Fibroblast of the conjunctiva (primary cell): ENCODE results near the gene ZP3.
"Not testable (repeated sequence)": the region's sequence is repeated elsewhere in the genome, so short reads cannot be mapped to it uniquely, and the experiment has no call there.

Experiments used
- DNase-seq: peaks from one replicate; pipeline ENCODE4 v3.0.0-alpha.2; 2010; ENCODE audit warnings: low read depth

The ZP3 gene

DNA sequence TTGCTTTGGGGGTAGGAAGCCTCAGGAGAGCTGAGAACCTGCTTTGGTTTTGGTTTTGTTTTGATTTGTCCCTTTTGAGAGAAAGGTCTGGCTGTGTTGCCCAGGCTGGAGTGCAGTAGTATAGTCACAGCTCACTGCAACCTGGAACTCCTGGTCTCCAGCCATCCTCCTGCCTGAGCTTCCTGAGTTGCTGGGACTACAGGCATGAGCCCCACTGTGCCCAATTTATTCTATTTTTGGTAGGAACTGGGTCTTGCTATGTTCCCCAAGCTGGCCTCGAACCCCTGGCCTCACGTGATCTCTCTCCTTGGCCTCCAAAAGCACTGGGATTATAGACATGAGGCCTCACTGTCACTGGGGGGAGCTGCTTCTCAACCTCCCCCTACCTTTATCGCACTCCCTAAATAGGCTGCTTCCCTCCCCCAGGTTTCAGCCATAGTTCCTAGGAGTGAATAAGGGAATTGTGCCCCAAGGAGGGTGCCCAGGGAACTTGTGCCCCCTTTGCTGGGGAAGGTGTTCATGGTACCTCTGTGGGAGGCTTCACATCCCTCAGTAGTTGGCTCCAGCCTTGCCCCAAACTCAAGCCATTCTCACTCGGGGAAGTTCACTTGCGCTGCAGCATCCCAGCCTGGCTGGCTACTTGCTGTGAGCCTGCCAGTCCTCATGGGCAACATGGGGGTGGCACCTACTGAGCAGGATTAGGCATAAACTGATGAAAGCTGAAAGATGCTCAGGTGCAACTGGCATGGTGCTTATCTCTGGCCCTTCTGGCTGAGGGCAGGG, 18.1 kb downstream of the ZP3 start:
- not testable (repeated sequence) for DNase-seq

DNA sequence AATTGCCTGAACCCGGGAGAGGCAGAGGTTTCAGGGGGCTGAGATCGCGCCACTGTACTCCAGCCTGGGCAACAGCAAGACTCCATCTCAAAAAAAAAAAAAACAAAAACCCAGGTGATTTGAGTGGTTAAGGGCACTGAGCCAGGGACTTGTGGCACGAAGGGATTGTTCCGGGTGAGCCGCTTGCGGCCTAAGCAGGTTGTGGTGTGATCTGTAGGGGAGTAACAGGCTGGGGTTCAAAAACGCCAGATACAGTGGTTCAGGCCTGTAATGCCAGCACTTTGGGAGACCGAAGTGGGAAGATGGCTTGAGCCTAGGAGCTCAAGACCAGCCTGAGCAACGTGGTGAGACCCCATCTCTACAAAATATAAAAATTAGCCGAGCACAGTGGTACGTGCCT, 19.1 kb downstream of the ZP3 start:
- DNase-seq: not testable (repeated sequence)

DNA sequence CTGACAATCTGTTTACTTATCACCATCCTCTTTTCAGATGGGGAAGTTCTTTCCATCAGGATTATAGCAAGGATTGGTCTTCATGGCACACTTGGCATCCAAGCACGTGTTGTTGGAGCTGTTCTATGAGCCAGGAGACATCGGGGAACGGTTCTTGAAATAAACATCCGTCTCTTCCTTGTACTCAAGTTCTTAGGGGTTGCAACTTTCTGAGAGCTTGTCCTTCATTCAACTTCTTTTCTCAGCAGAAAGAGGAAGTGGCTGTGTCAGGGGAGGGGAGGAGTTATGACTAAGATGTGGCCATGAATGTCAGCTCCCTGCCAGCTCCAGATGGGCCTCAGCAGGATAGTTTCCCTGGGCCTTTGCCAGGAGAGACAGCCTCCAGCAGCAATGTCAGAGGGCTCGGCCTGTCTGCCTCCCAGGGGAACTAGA, 20.8 kb downstream of the ZP3 start:
- peak; percentile 46 for DNase-seq

DNA sequence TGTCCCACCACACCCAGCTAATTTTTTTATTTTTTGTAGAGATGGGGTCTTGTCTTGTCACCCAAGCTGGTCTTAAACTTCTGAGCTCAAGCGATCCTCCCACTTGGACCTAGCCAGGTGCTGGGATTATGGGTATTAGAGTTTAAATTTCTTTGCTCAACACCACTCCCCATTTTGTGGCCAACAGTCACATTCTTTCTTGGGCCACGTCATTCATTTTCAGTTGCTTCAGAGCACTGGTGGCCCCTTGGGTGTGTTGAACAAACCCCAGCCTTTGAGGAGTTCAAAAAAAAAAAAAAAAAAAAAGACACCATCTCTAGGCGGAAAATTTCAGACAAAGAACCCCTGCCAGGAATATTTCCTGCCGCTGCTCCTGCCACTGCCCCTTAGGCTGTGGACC, 32.3 kb downstream of the ZP3 start:
- DNase-seq: not testable (repeated sequence)

DNA sequence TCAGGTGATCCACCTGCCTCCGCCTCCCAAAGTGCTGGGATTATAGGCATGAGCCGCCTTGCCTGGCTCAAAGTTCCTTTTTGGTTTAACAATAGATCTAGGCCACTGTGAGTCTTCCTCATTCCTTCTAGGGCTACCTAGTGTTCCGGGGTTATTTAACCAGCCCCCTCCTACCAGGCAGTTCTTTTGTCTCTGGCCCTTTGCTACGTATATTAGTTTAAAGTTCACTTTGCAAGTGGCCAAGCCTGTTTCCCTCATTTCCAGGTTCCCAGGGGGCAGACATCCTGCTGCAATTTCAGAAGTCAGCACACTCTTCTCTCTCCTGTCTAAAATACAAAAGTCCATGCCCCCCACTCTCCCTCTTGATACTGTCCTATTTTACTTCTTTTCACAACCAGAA, 33.8 kb downstream of the ZP3 start:
- DNase-seq: not testable (repeated sequence)

DNA sequence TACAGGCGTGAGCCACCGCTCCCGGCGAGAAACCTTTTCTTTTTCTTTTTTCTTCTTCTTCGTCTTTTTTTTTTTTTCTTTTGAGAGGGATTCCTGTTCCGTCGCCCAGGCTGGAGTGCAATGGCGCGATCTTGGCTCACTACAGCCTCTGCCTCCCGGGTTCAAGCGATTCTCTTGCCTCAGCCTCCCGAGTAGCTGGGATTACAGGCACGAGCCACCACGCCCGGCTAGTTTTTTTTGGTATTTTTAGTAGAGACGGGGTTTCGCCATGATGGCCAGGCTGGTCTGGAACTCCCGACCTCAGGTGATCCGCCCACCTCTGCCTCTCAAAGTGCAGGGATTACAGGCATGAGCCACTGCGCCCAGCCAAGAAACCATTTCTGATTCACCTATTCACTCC, 36.0 kb downstream of the ZP3 start:
- DNase-seq: not testable (repeated sequence)

DNA sequence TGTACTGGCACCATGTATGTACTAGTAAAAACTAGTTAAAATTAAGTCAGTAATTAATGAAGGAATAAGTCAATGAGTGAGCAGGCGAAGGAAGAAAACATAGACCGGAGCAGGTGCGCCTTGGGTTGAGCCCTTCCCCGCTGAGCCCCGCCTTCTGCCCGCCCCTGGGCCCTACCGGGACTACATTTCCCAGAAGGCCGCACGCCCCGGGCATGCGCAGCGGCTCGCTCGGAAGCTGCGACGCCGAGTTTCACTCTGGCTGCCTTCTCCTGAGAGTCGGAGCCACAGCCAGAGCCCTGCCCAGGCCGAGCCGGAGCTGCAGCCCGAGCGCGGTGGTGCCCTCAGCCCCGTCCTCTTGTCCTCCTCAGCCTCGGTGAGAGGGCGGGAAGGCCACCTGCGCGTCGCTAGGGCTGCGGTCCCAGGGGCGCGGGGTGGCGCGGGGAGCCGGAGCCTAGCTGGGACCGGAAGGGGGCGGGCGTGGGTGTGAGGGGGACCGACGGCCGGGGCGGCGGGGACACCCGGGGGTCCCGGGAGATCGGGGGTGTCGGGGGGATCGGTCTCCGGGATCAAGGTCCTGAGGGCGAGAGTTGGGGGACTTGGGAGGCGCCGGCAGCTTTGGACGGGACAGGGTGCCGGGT, 36.8 kb downstream of the ZP3 start, which contains the start of gene DTX2:
Gene DTX2 (plus strand): TSS at position 246 of the 638 bp plus-strand sequence. CDS start 18,801 bp downstream, outside the sequence.
- DNase-seq: not testable (repeated sequence)

DNA sequence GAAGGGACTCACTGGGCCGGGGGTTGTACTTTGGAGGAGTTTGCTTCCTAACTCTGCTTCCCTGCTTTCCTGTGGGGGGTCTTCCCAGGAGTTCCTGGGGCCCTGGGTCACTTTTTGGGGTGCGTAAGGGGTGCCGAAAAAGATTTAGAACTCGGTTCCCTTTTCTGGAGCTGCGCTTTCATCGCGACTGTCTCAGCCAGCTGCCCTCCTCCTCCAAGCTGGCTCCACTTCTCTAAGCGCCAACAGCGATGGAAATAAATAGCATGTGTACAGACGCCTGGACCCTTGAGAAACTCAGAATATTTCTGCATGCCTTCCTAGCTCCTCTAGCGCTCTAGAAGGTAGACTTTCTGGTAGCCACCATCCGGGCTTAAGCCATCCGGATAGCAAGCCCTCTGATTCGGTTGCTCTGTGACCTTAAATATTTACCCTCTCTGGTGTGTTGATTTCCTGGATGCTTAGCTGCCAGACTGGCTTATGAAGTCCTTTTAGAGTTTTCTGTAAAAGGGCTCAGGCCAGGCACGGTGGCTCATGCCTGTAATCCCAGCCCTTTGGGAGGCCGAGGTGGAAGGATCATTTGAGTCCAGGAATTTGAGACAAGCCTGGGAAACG, 37.6 kb downstream of the ZP3 start:
- not testable (repeated sequence) for DNase-seq

DNA sequence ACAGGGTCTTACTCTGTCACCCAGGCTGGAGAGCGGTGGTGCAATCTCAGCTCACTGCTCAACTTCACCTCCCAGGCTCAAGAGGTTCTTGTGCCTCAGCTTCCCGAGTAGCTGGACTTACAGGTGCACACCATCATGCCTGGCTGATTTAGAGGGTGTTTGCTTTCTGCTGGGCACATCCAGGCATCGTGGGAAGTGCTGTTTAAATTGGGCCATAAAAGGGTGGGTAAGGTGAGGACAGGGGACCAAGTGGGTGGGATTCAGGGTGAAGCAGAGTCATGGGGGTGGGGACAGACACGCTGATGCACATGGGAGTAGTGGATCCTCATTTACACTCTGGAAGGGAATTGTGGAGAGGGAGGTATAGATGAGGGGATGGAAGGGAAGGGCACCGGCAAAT, 40.2 kb downstream of the ZP3 start:
- not testable (repeated sequence) for DNase-seq

DNA sequence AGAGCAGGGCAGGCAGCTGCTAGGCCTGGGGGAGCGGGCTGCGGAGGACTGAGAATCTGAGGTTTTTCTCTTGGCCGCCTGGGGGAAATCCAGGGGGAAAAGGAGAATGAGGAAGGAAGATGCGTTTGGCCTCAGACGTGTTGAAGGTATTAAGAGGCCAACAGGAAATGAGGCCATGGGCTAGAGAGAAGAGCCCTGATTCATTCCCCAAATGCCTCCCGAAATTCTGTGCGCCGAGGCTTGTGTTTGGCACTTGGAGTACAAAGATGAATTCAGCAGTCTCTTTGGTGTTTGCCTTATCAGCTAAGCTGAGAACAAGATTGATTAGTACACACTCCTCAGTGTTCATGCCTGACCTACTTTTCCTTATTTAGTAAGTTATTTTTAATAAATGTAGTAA, 41.2 kb downstream of the ZP3 start:
- DNase-seq: not testable (repeated sequence)

DNA sequence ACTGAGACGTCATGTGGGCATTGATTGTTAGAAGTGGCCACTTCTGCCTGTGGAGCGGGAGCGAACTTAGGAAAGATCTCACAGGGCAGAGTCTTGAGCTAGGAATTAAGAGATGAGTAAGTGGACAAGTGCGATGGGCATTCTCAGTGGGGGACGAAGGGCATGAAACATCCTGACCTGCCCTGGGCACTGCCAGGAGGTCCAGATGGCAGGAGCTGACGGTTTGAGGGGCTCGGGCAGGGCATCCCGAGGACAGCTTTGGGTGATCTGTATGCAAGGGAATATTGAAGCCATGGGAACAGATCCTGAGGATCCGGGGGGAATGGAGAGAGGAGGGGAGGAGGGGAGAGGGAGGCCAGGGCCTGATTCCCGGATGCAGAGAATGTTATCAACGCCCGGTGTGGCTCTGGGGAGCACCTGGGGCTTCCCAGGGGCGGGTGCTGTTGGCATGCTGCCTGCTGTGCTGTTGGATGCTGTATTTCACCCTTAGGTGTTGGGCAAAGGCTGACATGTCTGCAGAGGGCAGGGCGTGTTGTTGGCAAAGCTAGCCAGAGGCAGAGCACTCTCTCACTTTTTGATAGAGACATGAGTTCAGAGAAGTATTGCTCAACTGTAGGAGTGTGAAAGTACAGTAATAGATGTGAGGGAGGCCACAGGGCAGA, 43.1 kb downstream of the ZP3 start:
- not testable (repeated sequence) for DNase-seq

DNA sequence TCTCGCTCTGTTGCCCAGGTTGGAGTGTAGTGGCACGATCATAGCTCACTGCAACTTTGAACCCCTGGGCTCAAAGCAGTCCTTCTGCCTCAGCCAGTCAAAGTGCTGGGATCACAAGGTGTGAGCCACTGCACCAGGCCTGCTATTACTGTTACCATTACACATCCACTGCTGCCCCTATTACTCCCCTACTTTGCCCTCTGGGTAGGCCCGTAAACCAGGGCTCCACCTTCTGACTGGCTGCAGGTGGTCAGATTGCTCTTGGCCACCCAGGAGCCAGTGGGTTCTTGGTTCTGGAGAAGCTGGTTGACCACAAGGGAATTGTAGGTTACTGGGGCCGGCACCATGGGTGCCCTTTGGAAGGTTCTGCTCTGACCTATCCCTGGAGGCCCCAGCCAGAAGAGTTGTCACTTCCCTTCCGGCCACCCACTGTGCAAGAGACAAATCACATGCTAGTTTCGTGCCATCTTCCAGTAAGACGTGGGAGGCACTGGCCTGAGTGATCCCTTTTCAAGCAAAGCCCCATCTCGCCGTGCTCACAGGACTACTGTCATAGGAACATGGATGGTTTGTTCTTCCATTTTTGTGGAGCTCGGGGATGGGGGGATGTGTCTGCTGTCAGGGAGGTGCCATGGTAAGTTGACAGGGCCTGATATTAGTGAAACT, 46.9 kb downstream of the ZP3 start:
- DNase-seq: not testable (repeated sequence)

DNA sequence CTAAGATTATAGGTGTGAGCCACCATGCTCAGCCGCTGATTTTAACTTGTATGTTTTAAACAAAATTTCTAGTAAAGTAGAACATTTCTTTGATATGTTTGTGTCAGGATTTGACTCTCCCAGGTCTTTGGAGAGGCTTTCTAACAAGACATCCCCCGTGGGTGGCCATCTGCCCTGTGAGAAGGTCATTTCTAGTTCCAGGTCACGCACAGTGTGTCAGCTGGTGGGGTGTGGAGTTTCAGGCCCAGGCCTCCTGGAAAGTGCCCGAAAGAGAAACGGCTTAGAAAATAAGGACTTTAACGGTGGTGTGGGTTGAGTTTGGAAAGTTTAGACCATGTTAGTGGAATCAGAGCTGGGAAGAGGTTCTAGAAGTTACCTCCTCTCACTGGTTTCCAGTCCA, 48.3 kb downstream of the ZP3 start:
- not testable (repeated sequence) for DNase-seq

DNA sequence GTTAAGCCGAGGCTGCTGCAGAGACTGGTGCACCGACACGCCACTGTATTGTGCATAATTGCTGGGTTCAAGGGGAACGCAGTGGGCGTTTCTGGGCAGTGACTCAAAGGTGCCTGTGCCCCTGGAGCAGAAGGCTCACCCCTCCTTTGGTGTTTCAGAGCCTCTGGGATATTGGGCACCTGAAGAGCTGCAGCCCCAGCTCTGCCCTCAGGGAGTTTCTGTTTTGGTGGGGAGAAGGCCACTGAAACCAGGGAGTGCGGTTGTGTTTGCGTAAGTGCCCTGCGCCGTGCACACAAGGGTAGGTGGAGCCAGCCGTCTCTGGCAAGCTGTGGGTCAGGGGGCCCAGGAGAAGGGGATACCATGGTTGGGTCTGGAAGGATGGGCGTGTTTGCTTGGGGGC, 51.5 kb downstream of the ZP3 start:
- not testable (repeated sequence) for DNase-seq

DNA sequence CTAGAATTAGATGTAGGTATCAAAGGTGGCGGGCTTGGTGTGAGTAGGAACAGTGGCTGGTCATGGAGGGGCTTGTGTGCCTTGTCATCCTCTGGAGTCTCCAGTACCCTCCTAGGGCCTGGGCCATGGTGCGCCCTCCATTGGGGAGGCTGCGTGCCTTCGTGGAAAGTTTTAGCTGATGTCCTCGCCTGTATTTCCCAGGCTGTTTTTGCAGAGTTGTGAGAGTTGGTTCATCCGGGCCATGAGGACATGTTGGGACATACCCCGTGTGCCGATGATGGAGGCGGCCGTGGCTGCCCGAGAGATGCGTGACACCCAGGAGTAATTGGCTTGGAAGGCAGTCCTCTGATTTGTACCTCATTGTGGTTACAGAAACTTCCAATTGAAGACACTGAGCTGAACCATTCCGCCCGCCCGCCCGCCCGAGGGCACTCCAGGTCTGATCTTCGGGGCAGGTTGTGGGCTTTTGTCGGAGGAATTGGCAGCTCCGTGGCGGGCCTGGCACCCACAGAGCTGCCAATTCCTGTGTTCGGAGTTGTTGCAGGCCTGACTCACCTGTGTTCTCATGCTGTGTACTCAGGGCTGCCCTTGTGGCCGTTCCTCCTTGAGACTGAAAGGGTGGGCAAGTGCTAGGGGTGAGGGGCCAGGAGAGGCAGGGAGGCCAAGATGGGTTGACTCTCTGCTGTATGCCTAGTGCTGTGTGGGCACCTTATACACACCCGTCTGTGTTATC, 52.2 kb downstream of the ZP3 start:
- not testable (repeated sequence) for DNase-seq

DNA sequence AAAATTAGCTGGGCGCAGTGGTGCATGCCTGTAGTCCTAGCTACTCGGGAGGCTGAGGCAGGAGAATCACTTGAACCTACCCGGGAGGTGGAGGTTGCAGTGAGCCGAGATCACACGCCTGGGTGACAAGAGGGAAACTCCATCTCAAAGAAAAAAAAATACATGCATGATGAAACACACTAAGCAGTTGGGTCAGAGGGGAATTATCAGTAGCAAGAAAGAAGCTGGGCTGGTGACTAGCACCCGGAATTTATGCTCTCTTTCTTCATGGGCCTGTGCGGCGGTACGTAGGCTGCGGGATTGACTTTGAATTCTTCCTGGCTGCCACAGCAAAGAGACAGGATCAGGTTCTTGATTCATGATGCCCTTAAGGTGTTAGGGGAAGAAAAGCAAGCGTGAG, 54.9 kb downstream of the ZP3 start:
- DNase-seq: not testable (repeated sequence)

DNA sequence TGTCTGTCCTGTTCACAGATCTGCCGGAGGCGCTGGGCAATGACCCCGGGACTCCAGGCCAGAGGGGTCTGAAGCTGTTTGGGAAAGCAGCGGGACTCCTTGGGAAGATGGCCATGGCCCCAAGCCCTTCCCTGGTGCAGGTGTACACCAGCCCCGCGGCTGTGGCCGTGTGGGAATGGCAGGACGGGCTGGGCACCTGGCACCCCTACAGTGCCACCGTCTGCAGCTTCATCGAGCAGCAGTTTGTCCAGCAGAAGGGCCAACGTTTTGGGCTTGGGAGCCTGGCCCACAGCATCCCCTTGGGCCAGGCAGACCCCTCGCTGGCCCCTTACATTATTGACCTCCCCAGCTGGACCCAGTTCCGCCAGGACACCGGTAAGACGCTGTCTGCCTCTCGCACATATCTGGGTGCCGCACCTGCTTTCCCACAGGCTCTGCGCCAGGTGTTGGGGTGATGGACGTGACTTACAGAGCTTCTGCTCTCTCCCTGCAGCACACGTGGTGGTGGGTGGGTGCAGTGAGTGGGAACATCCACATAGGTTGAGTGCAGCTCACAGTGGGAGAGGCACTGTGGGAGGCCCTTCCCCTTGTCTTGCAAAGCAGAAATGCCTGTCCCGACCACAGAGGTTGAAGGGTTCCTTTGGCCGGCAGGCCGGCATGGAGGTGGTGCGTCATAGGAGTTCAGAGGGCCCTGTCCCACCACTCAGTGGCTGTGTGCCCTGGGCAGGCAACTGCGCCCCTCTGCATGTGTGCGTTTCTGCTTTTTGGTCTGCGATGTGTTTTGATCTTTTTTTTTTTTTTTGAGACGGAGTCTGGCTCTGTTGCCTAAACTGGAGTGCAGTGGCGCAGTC, 55.9 kb downstream of the ZP3 start:
- not testable (repeated sequence) for DNase-seq

DNA sequence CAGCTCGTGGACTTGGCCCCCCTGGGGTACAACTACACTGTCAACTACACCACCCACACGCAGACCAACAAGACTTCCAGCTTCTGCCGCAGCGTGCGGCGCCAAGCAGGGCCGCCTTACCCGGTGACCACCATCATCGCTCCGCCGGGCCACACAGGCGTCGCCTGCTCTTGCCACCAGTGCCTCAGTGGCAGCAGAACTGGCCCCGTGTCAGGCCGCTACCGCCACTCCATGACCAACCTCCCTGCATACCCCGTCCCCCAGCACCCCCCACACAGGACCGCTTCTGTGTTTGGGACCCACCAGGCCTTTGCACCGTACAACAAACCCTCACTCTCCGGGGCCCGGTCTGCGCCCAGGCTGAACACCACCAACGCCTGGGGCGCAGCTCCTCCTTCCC, 57.9 kb downstream of the ZP3 start:
- not testable (repeated sequence) for DNase-seq

DNA sequence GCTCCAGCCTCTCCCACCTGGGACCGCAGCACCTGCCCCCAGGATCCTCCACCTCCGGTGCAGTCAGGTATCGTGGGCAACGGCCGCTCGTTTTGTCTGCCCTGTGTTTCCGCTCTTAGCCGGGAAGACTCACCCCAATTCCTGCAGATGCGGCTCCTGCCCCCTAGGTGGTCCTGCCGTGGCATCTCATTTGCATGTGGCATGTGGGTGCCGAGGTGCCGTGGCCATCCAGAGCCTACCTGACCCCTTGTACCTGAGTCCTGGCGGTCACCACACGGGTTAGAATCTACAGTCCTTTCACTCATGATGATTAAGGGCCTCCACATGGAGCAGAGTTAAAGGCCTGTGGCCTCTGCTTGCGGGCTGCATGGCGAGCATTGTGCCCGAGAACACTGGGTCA, 58.3 kb downstream of the ZP3 start:
- DNase-seq: not testable (repeated sequence)

DNA sequence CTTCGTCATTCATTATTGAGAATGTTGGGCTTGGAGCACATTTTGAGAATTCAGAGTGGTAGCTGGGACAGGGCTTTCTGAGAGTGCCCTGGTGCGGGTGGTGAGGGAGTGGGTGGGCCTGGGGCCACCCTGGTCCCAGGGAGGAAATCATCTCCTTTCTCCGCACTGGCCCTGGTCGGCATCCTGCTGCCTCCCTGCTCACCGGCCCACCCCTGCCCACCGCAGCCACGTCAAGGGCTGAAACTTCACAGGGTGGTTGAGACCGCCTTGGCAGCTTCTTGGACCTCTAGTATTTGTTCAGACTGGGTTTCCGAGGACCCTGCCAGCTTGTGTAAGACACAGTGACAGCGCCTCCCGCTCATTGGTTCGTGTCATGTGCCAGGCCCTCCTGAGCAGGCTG, 59.7 kb downstream of the ZP3 start:
- not testable (repeated sequence) for DNase-seq
